H9 (cell line): Measurements from ENCODE around the gene DBN1. TPM values are rescaled to one million over a fixed set of nuclear protein-coding genes. Genes with fewer than 3 reads are reported as not detected.
A peak's percentile ranks its signal among the peaks of the same experiment; 100 is the strongest.

Experiments
- DNase-seq: peaks from one replicate; pipeline ENCODE4 v3.0.0-alpha.2; 2017
- H2AFZ ChIP-seq: one replicate; pipeline ENCODE4 v1.6.1; 2013; ENCODE audit warnings: mild to moderate bottlenecking, low read length, control low read depth, moderate library complexity
- H2AK5ac ChIP-seq: 2 replicates; pipeline ENCODE4 v1.6.1; 2013; ENCODE audit warnings: low read length, control low read depth, mixed read lengths; ENCODE audit not compliant: insufficient read length
- H2BK120ac ChIP-seq: one replicate; pipeline ENCODE4 v1.6.1; 2013; ENCODE audit warnings: low read depth, mild to moderate bottlenecking, low read length, control low read depth, inconsistent platforms; ENCODE audit not compliant: poor library complexity, severe bottlenecking
- H2BK12ac ChIP-seq: 2 replicates; pipeline ENCODE4 v1.6.1; 2013; ENCODE audit warnings: low read length, control low read depth, mixed read lengths, low read depth; ENCODE audit not compliant: insufficient read length
- H2BK15ac ChIP-seq: 2 replicates; pipeline ENCODE4 v1.6.1; 2013; ENCODE audit warnings: low read depth, low read length, control low read depth
- H2BK20ac ChIP-seq: one replicate; pipeline ENCODE4 v1.6.1; 2013; ENCODE audit warnings: low read depth, mild to moderate bottlenecking, low read length, control low read depth, inconsistent platforms; ENCODE audit not compliant: poor library complexity, severe bottlenecking
- H2BK5ac ChIP-seq: 2 replicates; pipeline ENCODE4 v1.6.1; 2013; ENCODE audit warnings: low read length, control low read depth, mixed read lengths; ENCODE audit not compliant: insufficient read length
- H3K14ac ChIP-seq: 2 replicates; pipeline ENCODE4 v1.6.1; 2013; ENCODE audit warnings: low read length, control low read depth; ENCODE audit not compliant: insufficient read depth
- H3K18ac ChIP-seq: 2 replicates; pipeline ENCODE4 v1.6.1; 2013; ENCODE audit warnings: low read depth, mild to moderate bottlenecking, mixed read lengths, low read length, control low read depth; ENCODE audit not compliant: insufficient read length
- H3K23ac ChIP-seq: 2 replicates; pipeline ENCODE4 v1.6.1; 2013; ENCODE audit warnings: low read length, control low read depth, mixed read lengths, low read depth; ENCODE audit not compliant: insufficient read length
- H3K23me2 ChIP-seq: 2 replicates; pipeline ENCODE4 v1.6.1; 2013; ENCODE audit warnings: low read depth, mild to moderate bottlenecking, mixed read lengths, low read length, control low read depth; ENCODE audit not compliant: insufficient read length, poor library complexity, severe bottlenecking
- H3K27ac ChIP-seq: 2 replicates; pipeline ENCODE4 v1.5.1; 2013; ENCODE audit warnings: low read length, control low read depth, mixed read lengths, low read depth; ENCODE audit not compliant: insufficient read length
- H3K27me3 ChIP-seq: 2 replicates; pipeline ENCODE4 v1.6.1; 2013; ENCODE audit warnings: low read length, control low read depth, inconsistent platforms; ENCODE audit not compliant: insufficient read depth
- H3K4ac ChIP-seq: 2 replicates; pipeline ENCODE4 v1.6.1; 2013; ENCODE audit warnings: low read depth, mild to moderate bottlenecking, control low read depth, inconsistent platforms, low read length, moderate library complexity
- H3K4me1 ChIP-seq: 2 replicates; pipeline ENCODE4 v1.6.1; 2013; ENCODE audit warnings: low read length, control low read depth, inconsistent platforms; ENCODE audit not compliant: insufficient read depth
- H3K4me2 ChIP-seq: 2 replicates; pipeline ENCODE4 v1.6.1; 2013; ENCODE audit warnings: low read length, control low read depth, mixed read lengths; ENCODE audit not compliant: insufficient read length, insufficient read depth
- H3K56ac ChIP-seq: 2 replicates; pipeline ENCODE4 v1.6.1; 2013; ENCODE audit warnings: low read depth, mild to moderate bottlenecking, mixed read lengths, low read length, control low read depth; ENCODE audit not compliant: insufficient read length
- H3K79me1 ChIP-seq: 2 replicates; pipeline ENCODE4 v1.6.1; 2013; ENCODE audit warnings: low read depth, mild to moderate bottlenecking, moderate library complexity, low read length, control low read depth, inconsistent platforms; ENCODE audit not compliant: insufficient read depth, poor library complexity, severe bottlenecking
- H3K79me2 ChIP-seq: 2 replicates; pipeline ENCODE4 v1.6.1; 2013; ENCODE audit warnings: low read length, control low read depth, inconsistent platforms; ENCODE audit not compliant: insufficient read depth
- H3K9ac ChIP-seq: 2 replicates; pipeline ENCODE4 v1.6.1; 2013; ENCODE audit warnings: low read length, control low read depth, mixed read lengths; ENCODE audit not compliant: insufficient read length; ENCODE audit errors: extremely low read depth
- H3K9me3 ChIP-seq: one replicate; pipeline ENCODE4 v1.6.1; 2013; ENCODE audit warnings: low read depth, low read length, inconsistent platforms; ENCODE audit not compliant: control insufficient read depth
- H3T11ph ChIP-seq: one replicate; pipeline ENCODE4 v1.6.1; 2013; ENCODE audit warnings: mild to moderate bottlenecking, low read length, control low read depth, inconsistent platforms
- H4K20me1 ChIP-seq: one replicate; pipeline ENCODE4 v1.6.1; 2013; ENCODE audit not compliant: control insufficient read depth, insufficient read length, insufficient read depth
- H4K5ac ChIP-seq: 2 replicates; pipeline ENCODE4 v1.6.1; 2013; ENCODE audit warnings: low read depth, mild to moderate bottlenecking, mixed read lengths, low read length, control low read depth; ENCODE audit not compliant: insufficient read length
- H4K8ac ChIP-seq: replicated peaks from 2 replicates; pipeline ENCODE4 v1.6.1; 2013; ENCODE audit warnings: low read length, control low read depth, mixed read lengths, low read depth; ENCODE audit not compliant: insufficient read length
- H4K91ac ChIP-seq: 2 replicates; pipeline ENCODE4 v1.6.1; 2013; ENCODE audit warnings: low read depth, mild to moderate bottlenecking, moderate library complexity, mixed read lengths, low read length, control low read depth; ENCODE audit not compliant: insufficient read length
- H3K27ac Mint-ChIP-seq, 3 experiments: 2 replicates in 2 of 3; 3 replicates in 1 of 3; pipeline ENCODE4 v1.8.0; 2020 to 2021; ENCODE audit warnings: mixed read lengths in 3 of 3, mild to moderate bottlenecking in 1 of 3, moderate library complexity in 1 of 3
- H3K27me3 Mint-ChIP-seq: 2 replicates; pipeline ENCODE4 v1.8.0; 2021; ENCODE audit warnings: low read depth, mild to moderate bottlenecking, moderate library complexity, mixed read lengths
- H3K36me3 Mint-ChIP-seq, 3 experiments: 2 replicates in 2 of 3; 3 replicates in 1 of 3; pipeline ENCODE4 v1.8.0; 2020 to 2021; ENCODE audit warnings: low read depth in 3 of 3, mixed read lengths in 3 of 3; ENCODE audit not compliant: insufficient read depth in 1 of 3
- H3K4me1 Mint-ChIP-seq, 2 experiments: 2 replicates each; pipeline ENCODE4 v1.8.0; 2020; ENCODE audit warnings: mixed read lengths in 2 of 2
- H3K4me3 Mint-ChIP-seq, 2 experiments: 2 replicates in 1 of 2; 3 replicates in 1 of 2; pipeline ENCODE4 v1.8.0; 2020 to 2021; ENCODE audit warnings: mild to moderate bottlenecking in 2 of 2, mixed read lengths in 2 of 2, moderate library complexity in 1 of 2
- H3K9me3 Mint-ChIP-seq, 2 experiments: 2 replicates in 1 of 2; 3 replicates in 1 of 2; pipeline ENCODE4 v1.8.0; 2020; ENCODE audit warnings: mild to moderate bottlenecking in 2 of 2, mixed read lengths in 2 of 2, moderate library complexity in 1 of 2
- CTCF ChIP-seq: fragments of 200-600 bp; sonication (generic); conservative IDR thresholded peaks from 3 replicates; pipeline ENCODE4 v1.8.0; 2021; ENCODE audit warnings: antibody characterized with exemption, mild to moderate bottlenecking
- WGBS: extraction: QIAGEN DNeasy Blood & Tissue Kit; methylation state at CpG from one replicate; pipeline ENCODE4 v1.1.7; 2013; ENCODE audit warnings: missing lambda C conversion rate, low lambda C conversion rate, mixed read lengths; ENCODE audit not compliant: insufficient read length; ENCODE audit errors: extremely low coverage; 5-methylcytosine and 5-hydroxymethylcytosine counted together
- total RNA-seq: library from RNA; stranded (reverse); gene quantifications from 2 replicates; pipeline ENCODE4 v1.2.1, GENCODE V29; 2021

DBN1 gene
- total RNA-seq, 1 experiment from 2014 or later, result 340 TPM

DNA sequence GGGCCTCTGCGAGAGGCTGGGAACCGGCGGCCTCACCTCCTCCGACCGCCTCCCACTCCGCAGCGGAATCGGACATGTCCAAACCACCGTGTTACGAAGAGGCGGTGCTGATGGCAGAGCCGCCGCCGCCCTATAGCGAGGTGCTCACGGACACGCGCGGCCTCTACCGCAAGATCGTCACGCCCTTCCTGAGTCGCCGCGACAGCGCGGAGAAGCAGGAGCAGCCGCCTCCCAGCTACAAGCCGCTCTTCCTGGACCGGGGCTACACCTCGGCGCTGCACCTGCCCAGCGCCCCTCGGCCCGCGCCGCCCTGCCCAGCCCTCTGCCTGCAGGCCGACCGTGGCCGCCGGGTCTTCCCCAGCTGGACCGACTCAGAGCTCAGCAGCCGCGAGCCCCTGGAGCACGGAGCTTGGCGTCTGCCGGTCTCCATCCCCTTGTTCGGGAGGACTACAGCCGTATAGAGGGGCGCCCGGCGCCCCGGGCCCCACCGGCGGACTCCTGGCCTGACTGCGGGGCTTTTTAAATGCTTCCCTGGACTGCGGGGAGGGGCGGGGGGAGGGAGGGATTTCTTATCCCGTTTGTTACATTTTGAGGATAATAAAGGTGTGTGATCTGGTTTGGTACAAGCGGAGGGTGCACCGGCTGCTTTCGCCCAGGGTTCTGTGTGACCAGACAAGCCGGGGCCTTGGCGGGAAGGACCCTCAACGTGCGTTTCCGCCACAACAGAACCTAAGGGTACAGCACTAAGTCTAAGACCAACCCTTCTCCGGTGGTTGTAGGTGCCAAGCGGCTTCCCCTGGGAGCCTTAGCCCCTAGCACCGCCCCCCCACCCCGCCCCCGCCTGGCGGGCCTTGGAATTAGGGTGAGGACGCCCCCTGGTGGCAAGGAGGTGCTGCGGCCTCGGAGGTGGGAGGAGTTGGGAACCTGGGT is 17.5 kb downstream of the DBN1 start:
- no peaks in the 10 kb centered on the region for H3K79me1 ChIP-seq
- H3K23me2 ChIP-seq, result peaks cover 14% of the 10 kb centered on the region
- Mint-ChIP-seq H3K36me3 (peaks cover 18 to 46% (median 37%) of the 10 kb centered on the region in 3 experiments), H3K9me3 (no peaks in the 10 kb centered on the region; a peak in 1 of 5 replicates), H3K27me3 (peaks cover 18% of the 10 kb centered on the region), H3K4me1 (peaks cover 23 to 31% of the 10 kb centered on the region in 2 experiments), H3K27ac (peak overlapping the region; percentile 65 to 97 (median 96); a peak in 6 of 7 replicates), H3K4me3 (peak overlapping the region; percentile 72 to 86)
- H2BK120ac ChIP-seq, result peak overlapping the region; percentile 26
- H3K4ac ChIP-seq, result no peak overlapping the region; the same call in 1 of the 2 replicates
- H3K79me2 ChIP-seq, result no peaks in the 10 kb centered on the region
- no peak overlapping the region for H3K23ac ChIP-seq
- no CpG with 5 or more reads among the region's 76 CpGs for WGBS
- peak overlapping the region; percentile 66 for H3K9ac ChIP-seq
- H3K18ac ChIP-seq, result peak overlapping the region; percentile 92
- no peak overlapping the region for H3K27ac ChIP-seq
- no peak overlapping the region for H3K56ac ChIP-seq
- no peaks in the 10 kb centered on the region for H3K4me1 ChIP-seq
- no peak overlapping the region for H2AK5ac ChIP-seq
- H2BK5ac ChIP-seq, result no peak overlapping the region
- TF ChIP-seq CTCF, result peak; percentile 98
- H2BK20ac ChIP-seq, result no peak overlapping the region
- H4K20me1 ChIP-seq, result no peaks in the 10 kb centered on the region
- no peak overlapping the region for H2BK15ac ChIP-seq
- no peaks in the 10 kb centered on the region for H3K9me3 ChIP-seq
- peaks cover 4% of the 10 kb centered on the region; the same call in 1 of the 2 replicates for H3K27me3 ChIP-seq
- H3K4me2 ChIP-seq, result peak overlapping the region; percentile 73
- no peak overlapping the region for H4K91ac ChIP-seq
- H3T11ph ChIP-seq, result no peak overlapping the region
- peak overlapping the region; percentile 98 for H3K14ac ChIP-seq
- no peak overlapping the region for H2AFZ ChIP-seq
- H4K5ac ChIP-seq, result no peak overlapping the region
- no peak overlapping the region for H4K8ac ChIP-seq
- no peak overlapping the region for H2BK12ac ChIP-seq
- peak; percentile 95 for DNase-seq
